IPS DF 4.7 (cell line): ENCODE data around the gene FER1L5.

Experiments used
- DNase-seq: peaks from one replicate; pipeline ENCODE4 v3.0.0-alpha.2; 2013; ENCODE audit warnings: low spot score; ENCODE audit errors: extremely low read depth

Gene FER1L5

DNA sequence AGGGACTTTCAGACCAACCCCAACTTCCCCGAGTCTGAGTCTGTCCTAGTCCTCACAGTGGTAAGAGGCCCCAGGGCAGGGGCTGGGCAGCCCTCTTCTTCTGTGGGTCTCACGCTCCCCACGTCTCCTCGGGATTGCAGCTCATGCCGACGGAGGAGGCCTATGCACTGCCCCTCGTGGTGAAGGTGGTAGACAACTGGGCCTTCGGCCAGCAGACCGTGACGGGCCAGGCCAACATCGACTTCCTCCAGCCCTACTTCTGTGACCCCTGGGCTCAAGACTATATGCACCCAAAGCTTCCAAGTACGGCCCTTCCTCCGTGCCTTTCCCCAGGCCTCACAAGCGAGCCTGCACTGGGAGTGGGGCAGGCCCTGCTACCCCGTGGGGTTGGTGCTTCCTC is 53.0 kb downstream of the FER1L5 start:
- DNase-seq, result no peak

DNA sequence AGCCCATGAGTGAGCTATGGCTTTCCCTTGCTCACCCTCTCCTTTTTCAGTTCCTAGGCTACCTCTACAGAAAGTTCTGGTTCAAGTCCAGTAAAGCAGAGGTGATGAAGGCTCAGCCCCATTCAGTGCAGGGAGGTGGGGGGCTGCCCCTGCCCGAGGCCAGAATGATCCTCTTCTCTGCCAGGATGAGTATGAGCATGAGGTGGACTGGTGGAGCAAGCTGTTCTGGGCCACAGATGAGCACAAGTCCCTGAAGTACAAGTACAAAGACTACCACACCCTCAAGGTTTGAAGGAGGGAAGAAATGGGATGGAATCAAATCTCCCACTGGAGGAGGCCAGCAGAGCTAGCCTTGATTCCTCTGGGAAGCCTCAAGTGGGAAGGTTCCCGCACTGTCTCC is 54.9 kb downstream of the FER1L5 start:
- no peak for DNase-seq

- no peak for DNase-seq
Observed at GRCh38 chr2:96698221-96698861, 55.8 kb downstream of the FER1L5 start.

- DNase-seq, result no peak
Observed at GRCh38 chr2:96699021-96699420, 56.5 kb downstream of the FER1L5 start.

GRCh38 chr2:96699621-96700020 is 57.1 kb downstream of the FER1L5 start:
- no peak for DNase-seq

DNA sequence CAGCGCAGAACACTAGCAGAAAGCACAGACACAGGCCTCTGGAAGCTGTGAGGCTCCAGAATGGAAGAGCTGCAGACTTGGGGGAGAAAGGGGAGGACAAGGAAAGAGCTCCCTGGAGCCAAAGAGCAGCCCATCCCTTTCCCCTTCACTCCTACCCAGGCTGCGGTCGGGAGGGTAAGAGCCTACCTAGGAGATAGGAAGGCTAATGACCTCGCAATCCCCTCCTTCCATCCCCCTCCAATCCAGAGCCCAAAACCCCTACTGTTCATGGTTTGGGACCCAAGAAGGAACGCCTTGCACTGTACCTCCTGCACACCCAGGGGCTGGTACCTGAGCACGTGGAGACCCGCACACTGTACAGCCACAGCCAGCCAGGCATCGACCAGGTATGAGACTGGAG is 57.5 kb downstream of the FER1L5 start:
- no peak for DNase-seq

- DNase-seq, result no peak
Observed at GRCh38 chr2:96701636-96702035, 59.1 kb downstream of the FER1L5 start.

GRCh38 chr2:96702098-96702785 is 59.7 kb downstream of the FER1L5 start:
- no peak for DNase-seq

DNA sequence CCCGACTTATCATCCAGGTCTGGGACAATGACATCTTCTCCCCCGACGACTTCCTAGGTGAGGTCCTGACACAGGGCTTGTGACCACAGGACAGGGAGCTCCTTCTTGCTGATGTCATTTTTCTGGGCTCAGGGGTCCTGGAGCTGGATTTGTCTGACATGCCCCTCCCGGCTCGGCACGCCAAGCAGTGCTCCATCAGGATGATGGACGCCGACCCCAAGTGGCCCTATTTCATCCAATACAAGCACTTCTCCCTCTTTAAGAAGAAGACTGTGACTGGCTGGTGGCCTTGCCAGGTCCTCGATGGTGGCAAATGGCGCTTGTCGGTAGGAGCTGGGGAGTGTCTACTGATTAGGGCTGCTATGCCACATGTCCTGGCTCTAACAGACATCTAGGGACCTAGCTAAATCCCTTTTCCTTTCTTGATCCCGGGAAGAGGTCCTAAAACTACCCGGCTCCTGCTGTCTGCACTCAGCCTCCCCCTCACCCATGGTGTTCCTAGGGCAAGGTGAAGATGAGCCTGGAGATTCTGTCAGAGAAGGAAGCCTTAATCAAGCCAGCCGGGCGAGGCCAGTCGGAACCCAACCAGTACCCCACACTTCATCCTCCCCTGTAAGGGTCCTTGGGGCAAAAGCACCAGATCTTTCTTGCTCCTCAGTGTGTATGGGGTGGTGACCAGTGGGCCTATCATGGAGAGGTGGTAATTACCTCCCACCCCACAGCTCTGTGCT is 60.6 kb downstream of the FER1L5 start:
- no peak for DNase-seq

DNA sequence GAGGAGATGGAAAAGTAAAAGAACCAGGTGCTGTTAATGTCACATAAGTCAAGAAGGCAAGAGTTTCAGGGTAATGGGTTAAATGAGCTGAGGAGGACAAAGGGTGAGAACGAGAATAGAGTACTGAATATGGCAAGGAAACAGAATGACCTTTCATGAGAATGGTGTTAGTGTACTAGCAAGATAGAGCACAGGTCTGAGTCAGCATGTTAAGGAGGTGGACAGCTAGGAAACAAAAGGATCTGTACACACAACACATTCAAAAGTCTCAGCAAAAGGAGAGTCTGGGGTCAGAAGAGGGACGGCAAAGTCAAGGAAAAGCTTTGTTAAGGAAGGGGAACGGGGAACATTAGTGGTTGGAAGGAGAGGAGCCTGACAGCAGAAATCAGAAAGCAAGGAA is 68.4 kb downstream of the FER1L5 start:
- DNase-seq, result no peak

DNA sequence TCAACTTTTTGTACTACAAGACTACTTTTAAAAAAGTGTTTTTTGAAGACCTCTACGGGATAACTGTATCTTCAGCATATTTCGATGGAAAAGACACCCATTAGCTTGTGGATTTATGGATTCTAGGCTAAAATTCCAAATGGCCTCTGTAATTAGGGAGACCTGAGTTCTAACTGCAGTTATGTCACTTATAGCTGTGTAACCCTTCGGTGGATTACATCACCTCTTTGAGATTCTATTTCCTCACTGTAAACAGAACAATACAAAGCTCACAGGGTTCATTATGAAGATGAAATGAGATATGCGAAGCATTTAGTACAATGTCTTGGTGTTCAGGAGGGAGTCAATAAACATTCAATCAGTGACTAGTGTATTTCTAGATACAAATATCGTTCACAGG is 73.1 kb downstream of the FER1L5 start:
- DNase-seq, result no peak

DNA sequence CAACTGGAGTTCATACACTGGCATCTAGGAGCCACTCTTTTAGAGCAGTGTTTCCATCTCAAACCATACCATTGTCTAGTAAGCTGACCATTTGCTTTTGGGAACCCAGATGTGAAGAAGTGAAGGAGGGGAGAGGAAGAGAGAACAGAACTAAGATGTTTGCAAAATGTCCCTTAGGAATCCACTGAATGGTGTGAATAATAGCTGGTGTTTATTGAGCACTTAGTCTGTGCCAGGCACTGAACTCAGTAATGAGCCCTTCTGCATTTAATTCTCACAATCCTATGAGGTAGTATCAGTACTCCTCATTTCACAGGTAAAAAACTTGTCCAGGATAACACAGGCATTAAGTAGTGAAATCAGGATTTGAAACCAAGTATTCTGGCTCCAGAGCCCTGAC is 73.8 kb downstream of the FER1L5 start:
- no peak for DNase-seq

DNA sequence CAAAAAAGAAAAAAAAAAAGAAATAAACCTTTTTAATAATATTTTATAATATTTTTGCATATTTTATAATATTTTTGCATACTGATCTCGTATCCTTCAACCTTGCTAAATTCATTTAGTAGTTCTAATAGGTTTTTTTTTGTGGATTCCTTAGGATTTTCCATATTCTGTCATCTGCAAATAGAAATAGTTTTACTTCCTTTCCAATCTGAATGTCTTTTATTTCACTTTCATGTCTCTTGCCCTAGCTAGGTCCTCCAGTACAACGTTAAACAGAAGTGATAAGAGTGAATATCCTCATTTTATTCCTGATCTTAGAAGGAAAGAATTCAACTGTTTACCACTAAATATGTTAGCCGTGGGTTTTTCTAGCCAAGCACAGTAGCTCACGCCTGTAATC is 83.6 kb downstream of the FER1L5 start:
- no peak for DNase-seq

DNA sequence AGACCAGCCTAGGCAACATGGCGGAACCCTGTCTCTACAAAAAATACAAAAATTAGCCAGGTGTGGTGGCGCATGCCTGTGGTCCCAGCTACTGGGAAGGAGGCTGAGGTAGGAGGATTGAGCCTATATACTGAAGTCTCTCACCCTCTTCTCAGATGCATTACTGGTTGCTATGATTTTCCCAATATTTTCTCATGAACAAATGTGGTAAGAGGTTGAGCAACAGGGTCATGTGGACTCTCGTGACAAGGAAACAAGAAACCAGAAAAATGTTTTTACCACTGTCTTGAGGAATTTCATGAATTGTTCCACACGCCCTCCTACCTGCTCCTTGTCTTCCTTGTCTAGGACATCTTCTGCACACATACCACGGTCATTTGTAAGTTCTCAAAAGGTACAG is 84.9 kb downstream of the FER1L5 start:
- no peak for DNase-seq

- DNase-seq, result no peak
Observed at GRCh38 chr2:96729748-96730147, 87.2 kb downstream of the FER1L5 start.

DNA sequence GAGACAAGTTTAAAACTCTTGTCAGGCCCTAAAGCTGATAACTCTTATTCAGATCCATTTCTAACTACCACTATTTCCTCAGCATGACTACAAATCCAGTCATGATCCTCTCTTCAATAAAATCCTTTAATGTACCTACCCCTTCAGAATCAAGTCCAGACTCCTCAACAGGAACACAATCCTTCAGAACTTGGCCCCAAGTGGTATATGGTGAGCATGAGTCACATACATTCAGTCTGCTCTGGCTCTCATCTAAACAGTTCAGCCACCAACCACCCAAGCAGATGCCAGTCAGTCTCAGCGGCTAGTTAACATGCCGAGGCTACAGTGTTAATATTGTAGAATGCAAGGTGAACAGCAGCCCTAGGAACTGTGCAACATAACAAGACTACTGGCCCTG is 87.6 kb downstream of the FER1L5 start:
- no peak for DNase-seq

GRCh38 chr2:96733931-96734330 is 91.4 kb downstream of the FER1L5 start:
- no peak for DNase-seq

GRCh38 chr2:96734880-96735583 is 92.5 kb downstream of the FER1L5 start:
- no peak for DNase-seq

DNA sequence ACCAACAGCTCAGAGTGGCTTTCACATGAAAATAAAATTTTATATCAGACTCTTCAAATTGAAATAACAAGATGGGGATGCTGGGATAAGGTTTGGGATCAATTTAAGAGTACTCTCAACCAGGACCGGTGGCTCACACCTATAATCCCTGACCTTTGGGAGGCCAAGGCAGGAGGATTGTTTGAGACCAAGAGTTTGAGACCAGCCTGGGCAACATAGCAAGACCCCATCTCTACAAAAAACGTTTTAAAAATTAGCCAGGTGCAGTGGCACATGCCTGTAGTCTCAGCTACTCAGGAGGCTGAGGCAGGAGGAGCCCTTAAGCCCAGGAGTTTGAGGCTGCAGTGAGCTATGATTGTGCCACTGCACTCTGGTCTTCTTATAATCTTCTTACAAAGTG is 94.7 kb downstream of the FER1L5 start:
- no peak for DNase-seq

GRCh38 chr2:96737831-96738230 is 95.3 kb downstream of the FER1L5 start:
- DNase-seq, result no peak

DNA sequence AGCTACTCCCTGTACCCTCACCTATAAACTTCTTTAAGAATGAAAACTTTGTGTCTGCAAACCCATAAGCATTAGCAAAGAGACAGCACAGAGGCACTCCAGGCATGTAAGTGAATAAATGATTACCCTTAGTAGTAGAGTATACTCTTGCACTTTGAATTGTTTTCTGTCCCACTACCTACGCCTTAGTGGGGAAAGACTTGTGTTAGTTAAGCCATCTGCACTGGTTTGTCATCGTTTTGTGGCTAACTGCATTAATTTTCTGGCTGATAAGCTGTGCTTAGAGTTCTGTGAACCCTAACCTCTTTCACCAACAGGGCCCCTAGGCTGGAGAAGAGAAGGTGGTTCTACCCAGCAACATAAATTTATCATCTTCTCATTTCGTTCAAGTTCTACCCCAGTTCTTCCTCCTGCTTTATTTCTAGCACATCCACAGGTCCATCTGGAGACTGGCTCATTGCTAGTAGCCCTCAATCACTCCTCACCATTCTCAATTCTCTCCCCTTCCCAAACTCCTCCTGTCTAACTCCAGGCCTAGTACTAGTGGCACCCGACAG is 96.6 kb downstream of the FER1L5 start:
- no peak for DNase-seq
